Transverse colon (tissue), 4 donors: ENCODE measurements around the gene MYMK. TPM values are rescaled to one million over a fixed set of nuclear protein-coding genes. Genes with fewer than 3 reads are reported as not detected.
"Not testable (repeated sequence)": the region's sequence is repeated elsewhere in the genome, so short reads cannot be mapped to it uniquely, and the experiment has no call there.

Experiments used
- DNase-seq: peaks from one replicate; pipeline ENCODE4 v3.0.0-alpha.2; 2019
- H3K27ac ChIP-seq, 4 donors: fragments of 200-600 bp; sonication (generic); 2 replicates each; pipeline ENCODE4 v1.5.1; 2016 to 2018; ENCODE audit warnings: inconsistent platforms in 4 of 4
- H3K27me3 ChIP-seq: fragments of 200-600 bp; sonication (generic); 2 replicates; pipeline ENCODE4 v1.5.1; 2017; ENCODE audit warnings: inconsistent platforms
- H3K36me3 ChIP-seq, 4 donors: fragments of 200-600 bp; sonication (generic); 2 replicates each; pipeline ENCODE4 v1.5.1; 2017 to 2019; ENCODE audit warnings: inconsistent platforms in 4 of 4
- H3K4me1 ChIP-seq, 4 donors: fragments of 200-600 bp; sonication (generic); 2 replicates each; pipeline ENCODE4 v1.5.1; 2017 to 2020; ENCODE audit warnings: inconsistent platforms in 4 of 4
- H3K4me3 ChIP-seq, 4 donors: fragments of 200-600 bp; sonication (generic); 1 replicate in 1 of 4; 2 replicates in 3 of 4; pipeline versions ENCODE4 v1.5.1 to v1.6.1; 2017 to 2019; ENCODE audit warnings: inconsistent platforms in 4 of 4
- H3K9me3 ChIP-seq, 2 donors: fragments of 200-600 bp; sonication (generic); 2 replicates each; pipeline ENCODE4 v1.5.1; 2017 to 2019; ENCODE audit warnings: inconsistent platforms in 2 of 2
- EP300 ChIP-seq: sonication (generic); formaldehyde crosslinking; IDR thresholded peaks from one replicate; pipeline ENCODE4 v1.6.1; 2017; ENCODE audit warnings: antibody characterized with exemption, low read depth
- POLR2A ChIP-seq: fragments of 450-650 bp; IDR thresholded peaks from one replicate; pipeline ENCODE4 v1.6.1; 2016; ENCODE audit warnings: antibody characterized with exemption, mild to moderate bottlenecking, moderate library complexity
- POLR2AphosphoS5 ChIP-seq, 3 donors: sonication (generic); formaldehyde crosslinking; IDR thresholded peaks; one replicate each; pipeline ENCODE4 v1.6.1; 2016; ENCODE audit warnings: antibody characterized with exemption in 3 of 3
- WGBS, 2 donors: methylation state at CpG; one replicate each; pipeline ENCODE4 v1.1.5; 2018; ENCODE audit warnings: low coverage in 1 of 2; 5-methylcytosine and 5-hydroxymethylcytosine counted together
- in situ Hi-C, 4 donors: fragments of 200-750 bp; cut with MboI; loops; one replicate each; pipeline versions ENCODE4 v1.15.0 to v1.15.1; 2017; ENCODE audit warnings: low sequenced_read_pairs in 3 of 4, low pct_ligation_motif_present in 1 of 4, low pct_unique_long_range_greater_than_20kb in 1 of 4
- intact Hi-C: fragments of 100-400 bp; cut with DNase I; formaldehyde crosslinking; loops from one replicate; pipeline ENCODE4 v1.15.1; 2023; ENCODE audit warnings: low total_unique reads
- total RNA-seq, 4 donors: library from RNA; depleted of rRNA; stranded (reverse); fragments of >200 nt; gene quantifications; one replicate each; pipeline ENCODE4 v1.1.0, GENCODE V29; 2016
- TF ChIP-seq, protein P1 (sequence below), 5 experiments: fragments of 200-600 bp in 3 of 5; fragments of 450-650 bp in 2 of 5; sonication (generic) in 3 of 5; IDR thresholded peaks; 1 replicate in 2 of 5; 2 replicates in 3 of 5; pipeline ENCODE4 v1.5.1; 2016 to 2017; ENCODE audit warnings: antibody characterized with exemption in 5 of 5, inconsistent platforms in 3 of 5, mild to moderate bottlenecking in 2 of 5, moderate library complexity in 1 of 5

Gene MYMK
- total RNA-seq, 4 donors from 2014 or later = not detected

DNA sequence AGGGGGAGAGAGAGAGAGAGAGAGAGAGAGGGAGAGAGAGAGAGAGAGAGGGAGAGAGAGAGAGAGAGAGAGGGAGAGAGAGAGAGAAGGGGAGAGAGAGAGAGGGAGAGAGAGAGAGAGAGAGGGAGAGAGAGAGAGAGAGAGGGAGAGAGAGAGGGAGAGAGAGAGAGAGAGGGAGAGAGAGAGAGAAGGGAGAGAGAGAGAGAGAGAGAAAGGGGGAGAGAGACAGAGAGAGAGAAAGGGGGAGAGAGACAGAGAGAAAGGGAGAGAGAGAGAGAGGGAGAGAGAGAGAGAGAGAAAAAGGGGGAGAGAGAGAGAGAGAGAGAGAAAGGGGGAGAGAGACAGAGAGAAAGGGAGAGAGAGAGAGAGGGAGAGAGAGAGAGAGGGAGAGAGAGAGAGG, 39.1 kb upstream of the MYMK start:
- H3K36me3 ChIP-seq, H3K4me3 ChIP-seq, H3K27me3 ChIP-seq, in situ Hi-C loops, H3K9me3 ChIP-seq, H3K27ac ChIP-seq, DNase-seq, intact Hi-C loops: not testable (repeated sequence)
- TF ChIP-seq, protein P1, sequence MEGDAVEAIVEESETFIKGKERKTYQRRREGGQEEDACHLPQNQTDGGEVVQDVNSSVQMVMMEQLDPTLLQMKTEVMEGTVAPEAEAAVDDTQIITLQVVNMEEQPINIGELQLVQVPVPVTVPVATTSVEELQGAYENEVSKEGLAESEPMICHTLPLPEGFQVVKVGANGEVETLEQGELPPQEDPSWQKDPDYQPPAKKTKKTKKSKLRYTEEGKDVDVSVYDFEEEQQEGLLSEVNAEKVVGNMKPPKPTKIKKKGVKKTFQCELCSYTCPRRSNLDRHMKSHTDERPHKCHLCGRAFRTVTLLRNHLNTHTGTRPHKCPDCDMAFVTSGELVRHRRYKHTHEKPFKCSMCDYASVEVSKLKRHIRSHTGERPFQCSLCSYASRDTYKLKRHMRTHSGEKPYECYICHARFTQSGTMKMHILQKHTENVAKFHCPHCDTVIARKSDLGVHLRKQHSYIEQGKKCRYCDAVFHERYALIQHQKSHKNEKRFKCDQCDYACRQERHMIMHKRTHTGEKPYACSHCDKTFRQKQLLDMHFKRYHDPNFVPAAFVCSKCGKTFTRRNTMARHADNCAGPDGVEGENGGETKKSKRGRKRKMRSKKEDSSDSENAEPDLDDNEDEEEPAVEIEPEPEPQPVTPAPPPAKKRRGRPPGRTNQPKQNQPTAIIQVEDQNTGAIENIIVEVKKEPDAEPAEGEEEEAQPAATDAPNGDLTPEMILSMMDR (IDR thresholded peaks at IDR 0.05) = peak in 1 of 5 experiments; percentile 72
- peaks cover 7 to 21% (median 9%) of the 10 kb centered on the region in 4 donors for H3K4me1 ChIP-seq

DNA sequence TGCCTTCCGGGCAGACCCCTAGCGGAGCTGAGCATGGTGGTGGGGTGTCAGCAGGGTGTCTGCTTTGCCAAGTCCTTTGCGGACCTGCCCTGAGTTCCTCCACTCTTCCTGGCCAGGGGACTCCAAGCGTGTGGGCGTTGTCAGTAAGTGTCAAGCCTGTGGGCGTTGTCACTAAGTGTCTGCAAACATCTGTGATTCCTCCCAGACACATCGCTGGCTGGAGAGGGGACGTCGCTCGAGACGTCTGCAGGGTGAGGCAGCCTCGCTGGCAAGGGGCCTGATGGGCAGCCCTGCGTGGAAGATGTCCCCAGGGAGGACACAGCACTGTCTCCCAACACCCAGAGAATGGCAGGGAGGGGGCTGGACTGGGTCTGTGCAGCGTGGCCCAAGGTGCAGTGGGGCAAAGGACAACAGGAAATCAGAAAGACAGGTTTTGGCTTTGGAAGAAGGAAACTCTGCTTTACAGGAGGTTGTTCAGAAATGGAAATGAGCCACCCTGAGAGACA, 38.6 kb upstream of the MYMK start:
- peaks cover 7 to 21% (median 9%) of the 10 kb centered on the region in 4 donors for H3K4me1 ChIP-seq
- DNase-seq = peak; percentile 72
- WGBS, 2 donors = 12% methylated on average over 13 of the region's 14 CpGs; no CpG with 5 or more reads in 1 of the 2 donors

DNA sequence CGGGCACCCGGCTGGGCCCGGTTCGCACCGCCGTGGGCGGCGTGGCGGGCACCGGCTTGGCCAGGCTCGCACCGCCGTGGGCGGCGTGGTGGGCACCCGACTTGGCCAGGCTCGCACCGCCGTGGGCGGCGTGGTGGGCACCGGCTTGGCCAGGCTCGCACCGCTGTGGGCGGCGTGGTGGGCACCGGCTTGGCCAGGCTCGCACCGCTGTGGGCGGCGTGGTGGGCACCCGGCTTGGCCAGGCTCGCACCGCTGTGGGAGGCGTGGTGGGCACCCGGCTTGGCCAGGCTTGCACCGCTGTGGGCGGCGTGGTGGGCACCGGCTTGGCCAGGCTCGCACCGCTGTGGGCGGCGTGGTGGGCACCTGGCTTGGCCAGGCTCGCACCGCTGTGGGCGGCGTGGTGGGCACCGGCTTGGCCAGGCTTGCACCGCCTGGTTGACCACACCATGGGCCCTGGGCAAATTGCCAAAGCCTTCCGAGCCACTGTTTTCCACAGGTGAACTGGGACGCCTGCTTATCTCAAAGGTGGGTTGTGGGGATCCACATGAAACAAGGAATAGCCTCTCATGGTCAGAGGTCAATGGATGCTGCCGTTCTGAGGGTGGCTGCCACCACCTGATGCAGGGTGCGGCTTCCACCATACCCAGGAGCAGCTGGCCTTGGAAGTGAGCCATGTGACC, 38.0 kb upstream of the MYMK start:
- H3K4me3 ChIP-seq = no peak overlapping the region
- peaks cover 7 to 26% (median 10%) of the 10 kb centered on the region in 4 donors for H3K4me1 ChIP-seq
- WGBS, 2 donors = 86% methylated on average over 22 of the region's 54 CpGs; no CpG with 5 or more reads in 1 of the 2 donors
- TF ChIP-seq POLR2A (no peak), EP300 (no peak), POLR2AphosphoS5 (IDR thresholded peaks at IDR 0.05) (no peak)
- TF ChIP-seq, protein P1 (IDR thresholded peaks at IDR 0.05) = no peak
- DNase-seq = no peak
- in situ Hi-C loops (no loop called here), intact Hi-C loops (no loop called here)
- no peaks in the 10 kb centered on the region for H3K9me3 ChIP-seq
- H3K27ac ChIP-seq = peak overlapping the region in 2 of 4 donors; percentile 5 to 62
- H3K36me3 ChIP-seq = no peaks in the 10 kb centered on the region
- no peaks in the 10 kb centered on the region for H3K27me3 ChIP-seq

More for the DNA sequence above, 38.6 kb upstream of the MYMK start:
- no peaks in the 10 kb centered on the region for H3K9me3 ChIP-seq
- no peaks in the 10 kb centered on the region for H3K27me3 ChIP-seq
- peak overlapping the region in 2 of 4 donors; percentile 5 to 62 for H3K27ac ChIP-seq
- intact Hi-C loops = no loop called here
- H3K36me3 ChIP-seq = no peaks in the 10 kb centered on the region
- no peak overlapping the region for H3K4me3 ChIP-seq
- in situ Hi-C loops = no loop called here
- TF ChIP-seq POLR2AphosphoS5 (IDR thresholded peaks at IDR 0.05) = peak; percentile 7 to 31 (median 20)
- TF ChIP-seq EP300 = no peak

DNA sequence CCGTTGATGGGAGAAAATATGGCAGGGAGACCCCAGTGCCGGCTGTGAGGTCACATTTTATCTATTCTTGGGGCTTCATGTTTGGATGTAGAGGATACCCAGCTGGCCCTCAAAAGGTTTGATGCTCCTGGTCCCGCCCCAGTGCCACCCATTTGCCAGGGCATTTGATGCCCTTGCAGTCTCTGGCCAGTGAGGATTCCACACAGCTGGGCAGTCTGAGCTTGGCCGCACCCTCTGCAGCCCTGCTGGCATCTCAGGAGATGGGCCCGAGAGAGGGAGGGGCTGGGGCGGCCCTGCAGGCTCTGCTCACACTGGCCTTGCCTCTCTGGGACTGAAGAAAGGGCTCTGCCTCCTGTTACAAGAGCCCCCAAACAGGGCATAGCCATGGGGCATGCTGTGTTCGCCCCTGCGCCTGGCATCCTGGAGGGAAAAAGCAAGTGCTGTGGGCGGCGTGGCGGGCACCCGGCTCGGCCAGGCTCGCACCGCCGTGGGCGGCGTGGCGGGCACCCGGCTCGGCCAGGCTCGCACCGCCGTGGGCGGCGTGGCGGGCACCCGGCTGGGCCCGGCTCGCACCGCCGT, 37.3 kb upstream of the MYMK start:
- intact Hi-C loops = no loop called here
- WGBS, 2 donors = 93% methylated on average over 10 of the region's 32 CpGs; no CpG with 5 or more reads in 1 of the 2 donors
- no peaks in the 10 kb centered on the region for H3K27me3 ChIP-seq
- no peak for TF ChIP-seq POLR2A
- no peak for TF ChIP-seq POLR2AphosphoS5 (IDR thresholded peaks at IDR 0.05)
- TF ChIP-seq, protein P1 (IDR thresholded peaks at IDR 0.05) = no peak
- TF ChIP-seq EP300 = no peak
- no peaks in the 10 kb centered on the region for H3K9me3 ChIP-seq
- H3K4me3 ChIP-seq = no peak overlapping the region
- DNase-seq = no peak
- H3K4me1 ChIP-seq = peaks cover 7 to 27% (median 10%) of the 10 kb centered on the region in 4 donors
- in situ Hi-C loops = no loop called here
- no peak overlapping the region for H3K27ac ChIP-seq
- H3K36me3 ChIP-seq = no peaks in the 10 kb centered on the region
